Nephron progenitor cell (in vitro differentiated cells): ENCODE measurements around the gene GPATCH2.

Experiments used
- DNase-seq: peaks from one replicate; pipeline ENCODE4 v3.0.0; 2021
- H3K27ac Mint-ChIP-seq: 2 replicates; pipeline ENCODE4 v1.8.0; 2021; ENCODE audit warnings: mild to moderate bottlenecking, moderate library complexity, mixed read lengths
- H3K27me3 Mint-ChIP-seq: 2 replicates; pipeline ENCODE4 v1.8.0; 2021; ENCODE audit warnings: mild to moderate bottlenecking, low read depth, mixed read lengths; ENCODE audit not compliant: poor library complexity
- H3K36me3 Mint-ChIP-seq: 2 replicates; pipeline ENCODE4 v1.8.0; 2021; ENCODE audit warnings: low read depth, mixed read lengths
- H3K4me1 Mint-ChIP-seq: 2 replicates; pipeline ENCODE4 v1.8.0; 2021; ENCODE audit warnings: mixed read lengths
- H3K4me3 Mint-ChIP-seq: 2 replicates; pipeline ENCODE4 v1.8.0; 2021; ENCODE audit warnings: mild to moderate bottlenecking, moderate library complexity, mixed read lengths
- H3K9me3 Mint-ChIP-seq: 2 replicates; pipeline ENCODE4 v1.8.0; 2021; ENCODE audit warnings: mild to moderate bottlenecking, moderate library complexity, mixed read lengths
- CTCF ChIP-seq: fragments of 200-600 bp; sonication (generic); IDR thresholded peaks from 2 replicates; pipeline ENCODE4 v1.5.0; 2021; ENCODE audit warnings: antibody characterized with exemption

GPATCH2 gene

GRCh38 chr1:217563179-217563578, 67.7 kb downstream of the GPATCH2 start:
- Mint-ChIP-seq H3K4me1 (no peaks in the 10 kb centered on the region), H3K27me3 (no peaks in the 10 kb centered on the region), H3K9me3 (no peaks in the 10 kb centered on the region), H3K4me3 (no peak overlapping the region), H3K36me3 (peaks cover 7% of the 10 kb centered on the region), H3K27ac (no peak overlapping the region)
- DNase-seq = no peak
- TF ChIP-seq CTCF = no peak

- Mint-ChIP-seq H3K9me3 (no peaks in the 10 kb centered on the region), H3K36me3 (peaks cover 12% of the 10 kb centered on the region), H3K27ac (no peak overlapping the region), H3K4me1 (no peaks in the 10 kb centered on the region), H3K4me3 (no peak overlapping the region), H3K27me3 (no peaks in the 10 kb centered on the region)
- DNase-seq = no peak
- no peak for TF ChIP-seq CTCF
Measured at GRCh38 chr1:217562229-217562878, 68.5 kb downstream of the GPATCH2 start.

- Mint-ChIP-seq H3K27me3 (no peaks in the 10 kb centered on the region), H3K4me3 (no peak overlapping the region), H3K9me3 (no peaks in the 10 kb centered on the region), H3K36me3 (peaks cover 12% of the 10 kb centered on the region), H3K27ac (no peak overlapping the region), H3K4me1 (no peaks in the 10 kb centered on the region)
- no peak for TF ChIP-seq CTCF
- DNase-seq = no peak
Measured at GRCh38 chr1:217561446-217561845, 69.4 kb downstream of the GPATCH2 start.

- Mint-ChIP-seq H3K36me3 (peaks cover 12% of the 10 kb centered on the region), H3K9me3 (no peaks in the 10 kb centered on the region), H3K27ac (no peak overlapping the region), H3K27me3 (no peaks in the 10 kb centered on the region), H3K4me3 (no peak overlapping the region), H3K4me1 (no peaks in the 10 kb centered on the region)
- DNase-seq = no peak
- no peak for TF ChIP-seq CTCF
Measured at GRCh38 chr1:217554849-217555248, 76.0 kb downstream of the GPATCH2 start.

GRCh38 chr1:217553949-217554509, 76.9 kb downstream of the GPATCH2 start:
- no peaks in the 10 kb centered on the region for H3K27me3 Mint-ChIP-seq
- TF ChIP-seq CTCF = no peak
- H3K36me3 Mint-ChIP-seq = peaks cover 9% of the 10 kb centered on the region
- no peaks in the 10 kb centered on the region for H3K9me3 Mint-ChIP-seq
- H3K27ac Mint-ChIP-seq = no peak overlapping the region
- H3K4me3 Mint-ChIP-seq = no peak overlapping the region
- H3K4me1 Mint-ChIP-seq = no peaks in the 10 kb centered on the region
- no peak for DNase-seq
